SH-SY5Y (cell line): Measurements from ENCODE around the gene SLC9B1.

Experiments
- GATA2 ChIP-seq: IDR thresholded peaks from 2 replicates; pipeline ENCODE4 v1.6.1; 2011; ENCODE audit warnings: mild to moderate bottlenecking, low read depth, low read length
- GATA3 ChIP-seq: IDR thresholded peaks from 2 replicates; pipeline ENCODE4 v1.6.1; 2011; ENCODE audit warnings: low read depth, mild to moderate bottlenecking, low read length, moderate library complexity

The SLC9B1 gene

DNA sequence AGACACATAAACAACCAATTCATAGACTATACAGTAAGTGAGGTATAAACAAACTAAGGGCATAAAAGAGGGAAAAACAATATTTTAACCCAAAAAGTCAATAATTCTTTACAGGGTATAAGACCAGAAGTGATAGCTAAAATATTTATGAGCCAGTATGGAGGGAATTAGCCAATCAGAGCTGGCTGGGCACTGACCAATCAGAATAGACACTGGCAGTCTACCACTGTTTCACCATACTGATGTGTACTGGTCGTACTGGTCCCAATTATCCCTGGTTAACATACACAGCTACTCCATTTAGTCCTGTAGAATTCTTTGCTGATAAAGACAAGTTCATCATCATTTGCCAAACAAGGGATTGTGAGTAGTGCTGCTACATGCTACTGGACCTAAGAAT lies 9.8 kb upstream of the SLC9B1 start:
- no peak for TF ChIP-seq GATA3
- no peak for TF ChIP-seq GATA2

- no peak for TF ChIP-seq GATA2
- TF ChIP-seq GATA3: no peak
Measured at GRCh38 chr4:103026868-103027267, 7.4 kb upstream of the SLC9B1 start.

DNA sequence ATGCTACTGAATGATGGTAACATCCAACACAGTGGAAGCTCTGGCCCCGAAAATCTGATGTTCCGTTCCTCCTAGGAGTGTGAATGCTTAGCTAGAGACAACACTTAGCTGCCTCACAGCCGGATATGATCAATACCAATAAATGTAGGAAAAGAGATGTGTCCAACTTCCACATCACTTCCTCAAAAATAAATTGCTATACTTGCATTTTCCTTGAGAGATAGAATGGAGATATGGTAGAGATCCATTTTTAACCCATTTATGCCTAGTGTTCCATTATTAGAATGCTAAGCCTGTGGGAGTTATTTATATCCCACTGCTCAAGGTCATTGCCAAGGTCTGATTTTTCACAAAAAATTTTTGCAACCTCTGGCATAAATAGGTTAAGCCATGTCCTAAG lies 5.5 kb upstream of the SLC9B1 start:
- TF ChIP-seq GATA2: no peak
- TF ChIP-seq GATA3: no peak

DNA sequence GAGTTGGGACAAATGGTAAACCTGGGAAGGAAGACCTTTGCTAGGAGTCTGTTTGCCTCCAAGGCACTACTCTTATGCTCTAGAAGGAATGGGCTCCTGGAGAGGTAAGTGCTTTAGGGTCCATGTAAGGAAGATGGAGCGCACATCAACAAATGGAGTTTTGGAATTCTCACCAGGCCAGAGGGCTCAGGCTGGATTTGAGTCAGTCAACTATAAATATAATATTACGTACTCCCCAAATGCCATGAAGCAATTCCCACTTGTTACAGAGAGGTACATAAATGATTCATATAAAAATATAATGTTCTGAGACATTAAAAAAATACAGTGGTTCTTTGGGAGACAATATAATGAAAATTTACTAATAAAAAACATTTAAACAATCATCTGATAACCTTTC lies 1.6 kb upstream of the SLC9B1 start:
- no peak for TF ChIP-seq GATA2

- TF ChIP-seq GATA3 (no peak), GATA2 (no peak)
Measured at GRCh38 chr4:103018391-103019307, 856 bp downstream of the SLC9B1 start.

- TF ChIP-seq GATA3 (no peak), GATA2 (no peak)
Measured at GRCh38 chr4:103012551-103012950, 7.0 kb downstream of the SLC9B1 start.

GRCh38 chr4:103012060-103012459 lies 7.4 kb downstream of the SLC9B1 start:
- TF ChIP-seq GATA3: no peak
- no peak for TF ChIP-seq GATA2

DNA sequence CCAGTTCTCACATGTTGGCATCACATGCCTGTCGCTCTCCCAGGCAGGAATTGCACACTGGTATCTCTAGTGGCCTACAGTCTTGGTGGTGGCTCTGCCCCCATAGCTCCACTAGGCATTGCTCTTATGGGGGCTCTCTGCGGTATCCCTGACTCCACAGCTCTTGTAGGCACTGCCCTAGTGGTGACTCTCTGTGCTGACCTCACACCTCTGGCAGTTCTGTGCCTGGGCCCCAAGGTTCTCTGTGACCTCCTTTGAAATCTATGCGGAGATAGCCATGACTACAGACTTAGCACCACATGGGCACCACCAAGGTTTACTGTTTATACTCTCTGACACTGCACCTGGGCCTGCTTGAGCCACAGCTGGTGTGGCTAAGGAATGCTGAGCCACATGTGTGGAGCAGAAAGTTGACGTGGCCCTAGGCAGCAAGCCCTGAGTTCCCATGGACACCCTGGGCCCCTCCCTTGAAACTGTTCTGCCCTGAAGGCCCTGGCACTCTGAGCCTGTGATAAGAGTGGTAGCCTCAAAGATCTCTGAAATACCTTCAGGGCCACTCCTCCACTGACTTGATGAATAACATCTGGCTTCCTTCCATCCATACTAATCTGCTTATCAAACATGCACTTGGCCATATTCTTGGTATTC lies 8.0 kb downstream of the SLC9B1 start:
- TF ChIP-seq GATA3 (no peak), GATA2 (no peak)

- TF ChIP-seq GATA3 (no peak), GATA2 (no peak)
Measured at GRCh38 chr4:103010804-103011203, 8.7 kb downstream of the SLC9B1 start.

DNA sequence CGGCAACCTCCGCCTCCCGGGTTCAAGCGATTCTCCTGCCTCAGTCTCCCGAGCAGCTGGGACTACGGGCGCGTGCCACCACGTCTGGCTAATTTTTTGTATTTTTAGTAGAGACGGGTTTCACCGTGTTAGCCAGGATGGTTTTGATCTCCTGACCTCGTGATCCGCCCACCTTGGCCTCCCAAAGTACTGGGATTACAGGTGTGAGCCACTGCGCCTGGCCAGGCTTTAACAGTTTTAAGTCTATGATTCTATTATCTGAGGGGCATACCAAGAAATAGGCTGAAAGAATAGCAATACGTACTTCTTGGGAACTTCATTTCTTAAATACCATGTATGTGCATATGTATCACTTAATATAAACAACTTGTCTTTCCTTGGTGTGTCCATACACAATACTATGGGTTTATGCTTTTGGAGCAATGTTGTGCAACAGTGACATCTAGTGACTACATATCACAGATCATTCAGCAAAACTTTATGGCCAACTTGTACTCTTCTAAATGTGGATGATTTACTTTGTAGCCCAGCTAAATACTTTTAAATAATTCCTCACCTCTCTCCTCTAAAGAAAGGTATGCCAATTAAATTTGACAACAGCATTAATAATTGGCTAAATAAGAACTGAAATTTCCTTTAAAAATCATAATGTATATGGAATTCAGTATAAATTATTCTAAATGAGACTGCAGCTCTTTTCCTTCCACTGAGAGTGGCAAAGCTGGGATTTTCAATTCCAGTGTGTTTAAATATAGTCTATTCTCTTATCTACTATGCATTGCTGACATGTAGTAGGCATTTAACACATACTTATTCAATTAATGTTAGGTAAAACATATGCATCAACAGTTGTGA lies 10.4 kb downstream of the SLC9B1 start:
- TF ChIP-seq GATA3 (no peak), GATA2 (no peak)

GRCh38 chr4:103002551-103002950 lies 17.0 kb downstream of the SLC9B1 start:
- TF ChIP-seq GATA2 (no peak), GATA3 (no peak)

DNA sequence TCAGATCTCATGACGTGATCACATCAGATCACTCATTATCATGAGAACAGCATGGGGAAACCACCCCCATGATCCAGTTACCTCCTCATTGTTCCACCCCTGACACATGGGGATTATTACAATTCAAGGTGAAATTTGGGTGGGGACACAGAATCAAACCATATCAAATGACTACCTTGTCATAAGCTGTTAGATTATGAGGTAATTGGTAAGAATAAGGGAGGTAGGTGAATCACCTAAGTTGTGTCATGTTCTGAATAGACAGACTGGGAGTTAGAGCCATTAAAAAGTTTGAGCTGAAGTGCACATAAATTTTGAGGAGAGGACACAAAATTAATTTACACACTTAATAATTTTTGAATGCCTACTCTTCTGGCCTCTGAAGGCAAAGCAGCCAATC lies 24.7 kb downstream of the SLC9B1 start:
- TF ChIP-seq GATA2: no peak
- no peak for TF ChIP-seq GATA3

DNA sequence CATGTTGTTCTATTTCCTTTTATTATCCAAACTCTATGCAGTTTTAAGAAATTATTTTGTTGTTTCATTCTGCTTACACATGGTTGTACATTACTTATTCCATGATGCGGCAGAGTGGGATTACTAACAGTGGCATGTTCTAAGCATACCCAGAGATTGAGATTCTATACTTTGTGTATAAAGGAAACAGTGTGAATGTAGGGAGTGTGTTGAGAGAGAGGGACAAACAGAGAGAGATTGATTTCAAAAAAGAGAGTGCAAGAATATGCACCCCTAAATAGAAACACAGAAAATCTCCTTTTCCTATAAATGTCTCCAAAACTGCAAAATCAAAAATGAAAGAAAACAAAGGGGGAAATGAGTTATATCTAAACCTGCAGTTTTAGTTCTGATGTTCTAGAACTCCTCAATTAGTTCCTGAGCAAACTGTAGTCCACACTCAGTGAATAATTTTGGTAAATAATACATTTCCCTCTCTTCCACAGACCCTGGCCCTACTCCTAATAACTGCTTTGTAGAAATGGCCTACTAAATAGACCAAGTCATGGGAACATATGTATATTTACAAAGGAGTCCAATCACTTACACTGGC lies 31.0 kb downstream of the SLC9B1 start:
- TF ChIP-seq GATA2 (no peak), GATA3 (no peak)

- TF ChIP-seq GATA3: no peak
- TF ChIP-seq GATA2: no peak
Measured at GRCh38 chr4:102981005-102981404, 38.5 kb downstream of the SLC9B1 start.
